CD8-positive, alpha-beta memory T cell (primary cell): ENCODE measurements around the gene CXCL11. TPM values are rescaled to one million over a fixed set of nuclear protein-coding genes. Genes with fewer than 3 reads are reported as not detected.

ENCODE experiments used
- CTCF ChIA-PET: fragments of 350-600 bp; sonication (Branson Sonifier 250); formaldehyde crosslinking; loops from one replicate; lab custom pipeline; 2021; ENCODE audit warnings: antibody characterized with exemption; lab: Charles Lee
- POLR2A ChIA-PET: fragments of 350-600 bp; sonication (Branson Sonifier 250); formaldehyde crosslinking; loops from one replicate; lab custom pipeline; 2021; ENCODE audit warnings: antibody characterized with exemption; lab: Charles Lee
- DNase-seq, 5 donors: peaks; one replicate each; pipeline versions ENCODE4 v3.0.0 to v3.0.0-alpha.2; 2020 to 2022; ENCODE audit warnings: mixed read lengths in 1 of 5
- H3K27ac ChIP-seq: one replicate; pipeline ENCODE4 v1.7.0; 2013; ENCODE audit warnings: low read depth, mild to moderate bottlenecking, low read length, moderate library complexity
- H3K27me3 ChIP-seq: 2 replicates; pipeline ENCODE4 v1.7.0; 2013; ENCODE audit warnings: low read length, mild to moderate bottlenecking; ENCODE audit not compliant: insufficient read depth, poor library complexity, severe bottlenecking
- H3K36me3 ChIP-seq: 2 replicates; pipeline ENCODE4 v1.7.0; 2013; ENCODE audit warnings: mild to moderate bottlenecking, low read length, moderate library complexity; ENCODE audit not compliant: insufficient read depth
- H3K4me1 ChIP-seq: 2 replicates; pipeline ENCODE4 v1.7.0; 2013; ENCODE audit warnings: mild to moderate bottlenecking, low read length, moderate library complexity; ENCODE audit not compliant: insufficient read depth
- H3K4me3 ChIP-seq: 2 replicates; pipeline ENCODE4 v1.7.0; 2013; ENCODE audit warnings: mild to moderate bottlenecking, low read length
- H3K9me3 ChIP-seq: 2 replicates; pipeline ENCODE4 v1.7.0; 2013; ENCODE audit warnings: mild to moderate bottlenecking, low read length
- H3K27ac Mint-ChIP-seq, 8 donors: one replicate each; pipeline ENCODE4 v1.8.0; 2020 to 2021; ENCODE audit warnings: mixed read lengths in 8 of 8, mild to moderate bottlenecking in 6 of 8, inconsistent platforms in 3 of 8, moderate library complexity in 3 of 8
- H3K27me3 Mint-ChIP-seq, 2 donors: one replicate each; pipeline ENCODE4 v1.8.0; 2020 to 2021; ENCODE audit warnings: mixed read lengths in 2 of 2, mild to moderate bottlenecking in 1 of 2, moderate library complexity in 1 of 2
- H3K36me3 Mint-ChIP-seq, 3 donors: one replicate each; pipeline ENCODE4 v1.8.0; 2020 to 2021; ENCODE audit warnings: mixed read lengths in 3 of 3, inconsistent platforms in 1 of 3, mild to moderate bottlenecking in 1 of 3
- H3K4me1 Mint-ChIP-seq, 3 donors: one replicate each; pipeline ENCODE4 v1.8.0; 2020 to 2021; ENCODE audit warnings: mixed read lengths in 3 of 3, inconsistent platforms in 1 of 3, mild to moderate bottlenecking in 1 of 3
- H3K4me3 Mint-ChIP-seq, 7 donors: one replicate each; pipeline ENCODE4 v1.8.0; 2020 to 2021; ENCODE audit warnings: mixed read lengths in 7 of 7, mild to moderate bottlenecking in 6 of 7, moderate library complexity in 4 of 7, inconsistent platforms in 2 of 7
- H3K9me3 Mint-ChIP-seq, 5 donors: one replicate each; pipeline ENCODE4 v1.8.0; 2020 to 2022; ENCODE audit warnings: mixed read lengths in 5 of 5, mild to moderate bottlenecking in 3 of 5, moderate library complexity in 2 of 5, inconsistent platforms in 1 of 5
- polyA plus RNA-seq: library from polyadenylated mRNA; unstranded; fragments of 300-500 nt; fragmentation: Illumina TruSeq; gene quantifications from one replicate; pipeline ENCODE4 v1.2.3, GENCODE V29; 2021
- total RNA-seq, 2 experiments: library from RNA; stranded (reverse); gene quantifications; one replicate each; pipeline ENCODE4 v1.2.3, GENCODE V29; 2021

CXCL11 gene
- total and polyA plus RNA-seq, 3 experiments from 2014 or later, result 0.18 TPM; not detected in 2

DNA sequence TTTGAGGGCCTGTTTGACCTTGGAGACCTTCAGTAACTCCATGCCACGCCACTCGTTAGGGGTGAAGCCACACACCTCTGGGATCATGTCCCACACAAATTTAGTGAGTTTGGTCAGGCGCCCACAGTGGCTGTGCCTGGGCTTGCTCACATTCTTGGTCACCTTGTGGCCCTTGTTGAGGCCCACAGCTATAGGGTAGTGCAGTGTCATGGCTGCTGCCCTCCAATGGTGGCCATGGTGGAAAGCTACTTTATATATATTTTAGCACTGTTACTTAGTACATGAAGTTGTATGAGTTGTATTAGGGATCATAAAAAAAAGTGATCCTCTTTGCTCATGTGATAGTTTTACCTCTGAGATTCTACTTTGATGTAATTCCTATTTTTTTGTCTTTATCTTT is 985 bp upstream of the CXCL11 start:
- peaks cover 0 to 4% (median 0%) of the 10 kb centered on the region in 3 donors for H3K4me1 Mint-ChIP-seq

DNA sequence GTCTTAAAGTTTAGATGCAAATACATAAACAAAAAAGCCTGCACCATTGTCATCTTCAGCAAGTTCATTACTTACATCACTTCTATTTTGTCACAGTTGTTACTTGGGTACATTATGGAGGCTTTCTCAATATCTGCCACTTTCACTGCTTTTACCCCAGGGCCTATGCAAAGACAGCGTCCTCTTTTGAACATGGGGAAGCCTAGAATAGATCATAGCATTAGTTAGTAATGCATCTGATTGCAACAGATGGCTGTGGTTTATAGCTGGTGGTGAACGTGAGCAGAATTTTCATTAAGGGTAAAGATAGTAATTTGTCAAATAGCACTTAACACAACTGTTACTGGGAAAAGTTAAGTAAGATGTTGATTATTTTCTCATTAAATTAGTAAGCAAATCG is 729 bp downstream of the CXCL11 start:
- Mint-ChIP-seq H3K27me3 (peaks cover 0 to 3% of the 10 kb centered on the region in 2 donors), H3K36me3 (no peaks in the 10 kb centered on the region), H3K27ac (no peak overlapping the region), H3K4me1 (peaks cover 0 to 4% (median 0%) of the 10 kb centered on the region in 3 donors), H3K4me3 (no peak overlapping the region), H3K9me3 (no peaks in the 10 kb centered on the region)
- no peak for DNase-seq
- Histone ChIP-seq H3K36me3 (no peaks in the 10 kb centered on the region), H3K9me3 (no peaks in the 10 kb centered on the region), H3K27me3 (no peaks in the 10 kb centered on the region), H3K27ac (no peak overlapping the region), H3K4me1 (no peaks in the 10 kb centered on the region), H3K4me3 (no peak overlapping the region)
- POLR2A ChIA-PET, result no interaction called here
- CTCF ChIA-PET, result no interaction called here

More for the DNA sequence above, 985 bp upstream of the CXCL11 start:
- no peak for DNase-seq
- Mint-ChIP-seq H3K27me3 (peaks cover under 1 to 7% of the 10 kb centered on the region in 2 donors), H3K4me3 (no peak overlapping the region), H3K36me3 (no peaks in the 10 kb centered on the region), H3K9me3 (no peaks in the 10 kb centered on the region), H3K27ac (no peak overlapping the region)
- Histone ChIP-seq H3K27ac (no peak overlapping the region), H3K27me3 (no peaks in the 10 kb centered on the region), H3K36me3 (no peaks in the 10 kb centered on the region), H3K4me3 (no peak overlapping the region), H3K9me3 (no peaks in the 10 kb centered on the region), H3K4me1 (no peaks in the 10 kb centered on the region)
- ChIA-PET POLR2A (no interaction called here), CTCF (no interaction called here)

DNA sequence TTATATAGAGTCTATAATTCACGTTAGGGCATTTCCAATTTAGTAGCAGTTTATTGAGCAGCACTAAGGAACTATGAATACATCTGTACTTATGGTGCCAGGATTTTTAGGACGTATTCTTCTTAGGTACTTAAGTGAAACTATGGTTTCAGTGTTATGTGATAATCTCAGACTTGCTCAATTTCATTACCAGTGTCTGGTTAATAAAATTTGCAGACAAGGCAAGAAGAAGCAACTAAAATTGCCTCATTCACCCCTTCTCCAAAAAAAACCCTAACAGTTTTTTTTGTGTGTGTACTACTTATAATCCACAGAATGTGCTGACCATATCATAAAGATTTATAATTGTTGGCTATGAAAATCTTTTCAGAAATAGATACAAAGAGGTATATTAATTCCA is 6.6 kb downstream of the CXCL11 start:
- peaks cover 6 to 12% (median 12%) of the 10 kb centered on the region in 3 donors for H3K4me1 Mint-ChIP-seq
- peaks cover 0 to 7% of the 10 kb centered on the region in 2 donors for H3K27me3 Mint-ChIP-seq
- no peak for DNase-seq
- no peak overlapping the region for H3K27ac Mint-ChIP-seq
- Histone ChIP-seq H3K27me3 (no peaks in the 10 kb centered on the region), H3K4me3 (no peak overlapping the region), H3K4me1 (peaks cover 4% of the 10 kb centered on the region), H3K9me3 (no peaks in the 10 kb centered on the region), H3K36me3 (no peaks in the 10 kb centered on the region), H3K27ac (no peak overlapping the region)
- H3K9me3 Mint-ChIP-seq, result no peaks in the 10 kb centered on the region
- H3K36me3 Mint-ChIP-seq, result peaks cover 0 to 1% (median 0%) of the 10 kb centered on the region in 3 donors
- H3K4me3 Mint-ChIP-seq, result no peak overlapping the region
- ChIA-PET POLR2A (no interaction called here), CTCF (no interaction called here)

DNA sequence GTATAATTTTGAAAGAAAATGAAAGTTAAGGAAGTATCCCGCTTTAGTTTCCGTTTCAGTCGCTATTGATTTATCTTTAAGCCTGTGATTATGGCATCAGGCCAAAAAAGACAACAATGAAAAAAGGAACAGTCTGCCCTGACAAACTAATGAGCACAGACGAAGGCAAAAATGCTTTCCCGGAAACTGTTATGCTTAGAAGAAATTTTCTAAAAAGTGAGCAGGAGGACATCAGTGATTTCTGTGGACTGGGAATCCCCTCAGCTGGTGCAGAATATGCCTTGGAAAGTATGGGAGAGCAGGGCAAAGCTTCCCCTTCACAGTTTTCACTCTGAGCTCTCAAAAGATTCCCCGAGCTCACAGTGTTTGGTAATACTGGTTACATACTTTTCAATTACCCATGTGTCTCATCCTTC is 7.5 kb downstream of the CXCL11 start:
- H3K4me3 Mint-ChIP-seq, result peak overlapping the region in 5 of 7 donors; percentile 1 to 56 (median 13)
- ChIA-PET CTCF (no interaction called here), POLR2A (no interaction called here)

DNA sequence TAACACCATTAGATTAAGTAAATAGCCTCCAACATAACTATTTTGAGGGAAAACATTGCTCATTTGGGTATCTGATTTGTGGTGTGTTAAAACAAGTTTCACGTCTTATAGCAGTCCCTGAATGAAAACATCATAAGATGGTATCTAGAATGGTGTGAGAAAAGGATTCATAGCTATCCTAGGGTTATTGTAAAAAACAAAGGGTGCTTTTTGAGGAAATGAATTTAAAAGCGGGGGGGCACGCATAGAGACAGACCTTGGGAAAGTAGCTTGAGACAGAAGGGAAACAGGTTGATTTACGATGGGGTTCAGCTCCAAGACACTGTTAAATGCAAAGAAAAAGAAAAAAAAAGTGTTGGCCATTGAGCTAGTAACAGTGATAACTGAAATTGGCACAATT is 11.8 kb downstream of the CXCL11 start:
- no peak overlapping the region for H3K4me3 Mint-ChIP-seq
- no peak for DNase-seq
- H3K36me3 ChIP-seq, result no peaks in the 10 kb centered on the region
- no peak overlapping the region for H3K4me3 ChIP-seq
- H3K36me3 Mint-ChIP-seq, result peaks cover 0 to 1% (median 0%) of the 10 kb centered on the region in 3 donors
- H3K4me1 Mint-ChIP-seq, result peaks cover 9 to 29% (median 21%) of the 10 kb centered on the region in 3 donors
- CTCF ChIA-PET, result interaction anchor here (1.4 kb wide), 1 partner anchor 28 kb away, joined by 3 read pairs; no protein-coding TSS in a partner anchor
- H3K4me1 ChIP-seq, result peaks cover 11% of the 10 kb centered on the region
- no peaks in the 10 kb centered on the region for H3K27me3 ChIP-seq
- peaks cover 0 to 9% of the 10 kb centered on the region in 2 donors for H3K27me3 Mint-ChIP-seq
- no peak overlapping the region for H3K27ac ChIP-seq
- H3K9me3 Mint-ChIP-seq, result no peaks in the 10 kb centered on the region
- POLR2A ChIA-PET, result no interaction called here
- peak overlapping the region in 1 of 8 donors; percentile 25 for H3K27ac Mint-ChIP-seq
- H3K9me3 ChIP-seq, result no peaks in the 10 kb centered on the region

More for the DNA sequence above, 7.5 kb downstream of the CXCL11 start:
- Mint-ChIP-seq H3K9me3 (no peaks in the 10 kb centered on the region), H3K4me1 (peaks cover 9 to 21% (median 20%) of the 10 kb centered on the region in 3 donors), H3K36me3 (peaks cover 0 to 1% (median 0%) of the 10 kb centered on the region in 3 donors), H3K27me3 (peaks cover 0 to 12% of the 10 kb centered on the region in 2 donors), H3K27ac (peak overlapping the region in 2 of 8 donors; percentile 21 to 59)
- Histone ChIP-seq H3K4me1 (peaks cover 10% of the 10 kb centered on the region), H3K9me3 (no peaks in the 10 kb centered on the region), H3K4me3 (no peak overlapping the region), H3K36me3 (no peaks in the 10 kb centered on the region), H3K27ac (no peak overlapping the region), H3K27me3 (no peaks in the 10 kb centered on the region)
- peak in 1 of 5 donors; percentile 13 for DNase-seq

DNA sequence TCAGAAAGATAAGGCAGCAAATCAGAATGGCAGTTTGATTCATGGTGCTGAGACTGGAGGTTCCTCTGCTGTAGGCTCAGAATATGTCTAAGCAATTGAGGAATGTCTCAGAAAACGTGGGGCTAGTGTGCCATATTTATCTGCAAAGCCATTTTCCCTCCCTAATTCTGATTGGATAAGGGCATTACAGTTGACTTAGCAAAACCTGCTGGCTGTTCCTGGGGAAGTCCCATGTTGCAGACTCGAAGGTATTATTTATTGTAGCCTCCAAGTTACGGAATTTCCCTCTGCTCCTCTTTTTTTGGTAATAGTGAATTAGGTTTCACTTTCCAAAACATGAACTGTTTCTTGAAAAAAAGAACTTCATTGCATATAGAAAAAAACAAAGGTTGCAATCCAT is 12.5 kb downstream of the CXCL11 start, which contains the start of gene CXCL10:
CXCL10 (minus strand) TSS at position 109 of the 400 bp plus-strand sequence; CDS start at position 43, 66 bp downstream.
- H3K9me3 Mint-ChIP-seq, result no peaks in the 10 kb centered on the region

DNA sequence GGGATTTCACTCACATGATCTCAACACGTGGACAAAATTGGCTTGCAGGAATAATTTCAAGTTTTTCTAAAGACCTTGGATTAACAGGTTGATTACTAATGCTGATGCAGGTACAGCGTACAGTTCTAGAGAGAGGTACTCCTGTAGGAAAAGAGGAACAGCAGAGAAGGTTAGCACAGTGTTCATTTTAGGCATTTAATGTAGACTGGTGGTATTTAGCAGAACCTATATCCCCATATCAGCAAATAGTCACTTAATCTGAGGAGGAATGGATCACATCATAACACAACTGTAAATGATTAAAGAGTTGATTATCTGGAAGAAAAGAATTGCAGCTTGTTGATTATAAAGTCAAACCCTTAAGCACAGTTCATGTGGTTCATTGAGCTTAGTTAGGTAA is 13.2 kb downstream of the CXCL11 start:
- Histone ChIP-seq H3K4me1 (peaks cover 6% of the 10 kb centered on the region), H3K4me3 (no peak overlapping the region), H3K27me3 (no peaks in the 10 kb centered on the region), H3K36me3 (no peaks in the 10 kb centered on the region), H3K9me3 (no peaks in the 10 kb centered on the region), H3K27ac (no peak overlapping the region)
- Mint-ChIP-seq H3K4me1 (peaks cover 3 to 18% (median 11%) of the 10 kb centered on the region in 3 donors), H3K36me3 (peaks cover 0 to 1% (median 0%) of the 10 kb centered on the region in 3 donors), H3K27me3 (peaks cover 0 to 9% of the 10 kb centered on the region in 2 donors), H3K9me3 (no peaks in the 10 kb centered on the region), H3K27ac (no peak overlapping the region), H3K4me3 (no peak overlapping the region)
- DNase-seq, result no peak
- ChIA-PET POLR2A (no interaction called here), CTCF (no interaction called here)

More for the DNA sequence above, 12.5 kb downstream of the CXCL11 start, which contains the start of gene CXCL10:
- no peak within 1 kb of the TSS for H3K4me3 ChIP-seq
- peaks cover 0 to 1% (median 0%) of the 10 kb centered on the region in 3 donors for H3K36me3 Mint-ChIP-seq
- peaks cover 6% of the 10 kb centered on the region for H3K4me1 ChIP-seq
- no peaks in the 10 kb centered on the region for H3K36me3 ChIP-seq
- no peaks in the 10 kb centered on the region for H3K27me3 ChIP-seq
- no peaks in the 10 kb centered on the region for H3K9me3 ChIP-seq
- no peak for DNase-seq
- ChIA-PET CTCF (interaction anchor here (1.4 kb wide), 1 partner anchor 28 kb away, joined by 3 read pairs; no protein-coding TSS in a partner anchor), POLR2A (no interaction called here)
- H3K27ac ChIP-seq, result no peak within 1 kb of the TSS
- H3K4me1 Mint-ChIP-seq, result peaks cover 6 to 25% (median 17%) of the 10 kb centered on the region in 3 donors
- H3K27ac Mint-ChIP-seq, result peak within 1 kb of the TSS in 1 of 8 donors; percentile 25
- H3K27me3 Mint-ChIP-seq, result peaks cover 0 to 9% of the 10 kb centered on the region in 2 donors
- no peak within 1 kb of the TSS for H3K4me3 Mint-ChIP-seq

DNA sequence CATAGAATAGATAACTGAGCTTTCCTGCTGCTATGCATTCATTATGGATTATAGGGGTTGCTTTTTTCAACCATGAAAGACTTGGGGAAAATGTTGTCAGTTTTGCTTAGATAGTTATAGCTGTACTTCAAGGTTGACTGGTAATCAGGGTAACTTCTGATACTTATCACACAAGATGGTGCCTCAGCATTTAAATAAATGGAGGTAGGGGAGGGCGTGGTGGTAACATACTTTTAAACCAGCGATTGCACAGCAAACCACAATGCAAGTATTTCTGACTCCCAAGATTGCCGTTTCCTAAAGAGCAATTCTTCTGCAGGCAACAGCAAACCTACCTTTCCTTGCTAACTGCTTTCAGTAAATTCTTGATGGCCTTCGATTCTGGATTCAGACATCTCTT is 13.8 kb downstream of the CXCL11 start:
- no peak overlapping the region for H3K4me3 ChIP-seq
- POLR2A ChIA-PET, result no interaction called here
- H3K36me3 ChIP-seq, result no peaks in the 10 kb centered on the region
- Mint-ChIP-seq H3K27me3 (peaks cover 0 to 9% of the 10 kb centered on the region in 2 donors), H3K36me3 (peaks cover 0 to 1% (median 0%) of the 10 kb centered on the region in 3 donors), H3K27ac (no peak overlapping the region), H3K4me3 (no peak overlapping the region), H3K9me3 (no peaks in the 10 kb centered on the region), H3K4me1 (peaks cover 3 to 18% (median 11%) of the 10 kb centered on the region in 3 donors)
- no peaks in the 10 kb centered on the region for H3K27me3 ChIP-seq
- H3K9me3 ChIP-seq, result no peaks in the 10 kb centered on the region
- H3K27ac ChIP-seq, result no peak overlapping the region
- CTCF ChIA-PET, result no interaction called here
- DNase-seq, result no peak
- H3K4me1 ChIP-seq, result peaks cover 6% of the 10 kb centered on the region
